Neutrophil (primary cell): ENCODE measurements around the gene MCM8.

Experiments
- H3K27ac ChIP-seq: fragments of 200-600 bp; sonication (generic); 2 replicates; pipeline ENCODE4 v1.5.1; 2016; ENCODE audit warnings: mild to moderate bottlenecking, moderate library complexity
- H3K27me3 ChIP-seq: fragments of 200-600 bp; sonication (generic); 2 replicates; pipeline ENCODE4 v1.6.0; 2016; ENCODE audit warnings: mild to moderate bottlenecking
- H3K36me3 ChIP-seq: fragments of 200-600 bp; sonication (generic); 2 replicates; pipeline ENCODE4 v1.5.1; 2017
- H3K4me1 ChIP-seq, 2 experiments: fragments of 200-600 bp in 1 of 2; sonication (generic) in 1 of 2; 1 replicate in 1 of 2; 2 replicates in 1 of 2; pipeline versions ENCODE4 v1.5.1 to v1.6.1; 2013 to 2016; ENCODE audit warnings: low read depth in 1 of 2, low read length in 1 of 2, mild to moderate bottlenecking in 1 of 2, moderate library complexity in 1 of 2; ENCODE audit not compliant: control insufficient read depth in 1 of 2, insufficient read depth in 1 of 2
- H3K4me3 ChIP-seq, 2 experiments: fragments of 200-600 bp in 1 of 2; sonication (generic) in 1 of 2; 1 replicate in 1 of 2; 2 replicates in 1 of 2; pipeline ENCODE4 v1.5.1; 2013 to 2016; ENCODE audit warnings: low read depth in 1 of 2, low read length in 1 of 2, mild to moderate bottlenecking in 1 of 2, moderate library complexity in 1 of 2
- H3K9me3 ChIP-seq: fragments of 200-600 bp; sonication (generic); 2 replicates; pipeline ENCODE4 v1.5.1; 2016
- CTCF ChIP-seq: fragments of 200-600 bp; sonication (generic); IDR thresholded peaks from 2 replicates; pipeline ENCODE4 v1.5.1; 2016; ENCODE audit warnings: antibody characterized with exemption

Gene MCM8

GRCh38 chr20:6040958-6041807 is 90.7 kb downstream of the MCM8 start:
- Histone ChIP-seq H3K4me3 (no peak overlapping the region), H3K27ac (no peak overlapping the region), H3K36me3 (peaks cover 63% of the 10 kb centered on the region), H3K9me3 (no peaks in the 10 kb centered on the region), H3K4me1 (no peaks in the 10 kb centered on the region), H3K27me3 (no peaks in the 10 kb centered on the region)
- no peak for TF ChIP-seq CTCF

GRCh38 chr20:6041808-6042265 is 91.4 kb downstream of the MCM8 start:
- H3K36me3 ChIP-seq: peaks cover 56% of the 10 kb centered on the region
- no peaks in the 10 kb centered on the region for H3K4me1 ChIP-seq
- H3K9me3 ChIP-seq: no peaks in the 10 kb centered on the region
- H3K4me3 ChIP-seq: no peak overlapping the region
- no peak overlapping the region for H3K27ac ChIP-seq
- no peak for TF ChIP-seq CTCF
- H3K27me3 ChIP-seq: no peaks in the 10 kb centered on the region

- Histone ChIP-seq H3K4me3 (no peak overlapping the region), H3K36me3 (peaks cover 33% of the 10 kb centered on the region), H3K4me1 (no peaks in the 10 kb centered on the region), H3K27me3 (no peaks in the 10 kb centered on the region), H3K9me3 (no peaks in the 10 kb centered on the region), H3K27ac (no peak overlapping the region)
- no peak for TF ChIP-seq CTCF
Measured at GRCh38 chr20:6044115-6044514, 93.7 kb downstream of the MCM8 start.

GRCh38 chr20:6045566-6045965 is 95.1 kb downstream of the MCM8 start:
- TF ChIP-seq CTCF: no peak
- Histone ChIP-seq H3K4me3 (no peak overlapping the region), H3K27me3 (peaks cover 13% of the 10 kb centered on the region), H3K36me3 (peaks cover 19% of the 10 kb centered on the region), H3K4me1 (no peaks in the 10 kb centered on the region), H3K9me3 (no peaks in the 10 kb centered on the region), H3K27ac (no peak overlapping the region)

GRCh38 chr20:6046432-6046831 is 96.0 kb downstream of the MCM8 start:
- peaks cover 22% of the 10 kb centered on the region for H3K27me3 ChIP-seq
- no peak overlapping the region for H3K4me3 ChIP-seq
- no peaks in the 10 kb centered on the region for H3K9me3 ChIP-seq
- no peak overlapping the region for H3K27ac ChIP-seq
- H3K4me1 ChIP-seq: no peaks in the 10 kb centered on the region
- peaks cover 10% of the 10 kb centered on the region for H3K36me3 ChIP-seq
- no peak for TF ChIP-seq CTCF
